ENCODE results near the gene SGPP1. TPM values are rescaled to one million over a fixed set of nuclear protein-coding genes. Genes with fewer than 3 reads are reported as not detected.

SGPP1 gene
- total and polyA plus RNA-seq, 2 of the 4 experiments (the other 2 are of a cell fraction): 8.6 to 11.1 TPM

GRCh38 chr14:63737582-63738006 is 9.7 kb upstream of the SGPP1 start:
- Histone ChIP-seq H2AK9ac (replicated peaks; ENCODE audit: low read depth, low read length, poor library complexity) (no peak overlapping the region), H4K8ac (ENCODE audit: low read depth in 2 of 2, low read length in 2 of 2) (no peak overlapping the region), H3K9me1 (ENCODE audit: insufficient read depth, low read length) (no peaks in the 10 kb centered on the region), H2AK5ac (ENCODE audit: low read depth, low read length) (no peak overlapping the region), H2BK15ac (ENCODE audit: low read depth, low read length) (no peak overlapping the region), H3K4me1 (ENCODE audit: control insufficient read depth, insufficient read depth, low read length) (no peaks in the 10 kb centered on the region), H3K23ac (ENCODE audit: low read depth, low read length) (no peak overlapping the region), H3K9ac (ENCODE audit: low read depth, low read length) (no peak overlapping the region), H3K4me3 (ENCODE audit: insufficient read depth, low read depth, low read length) (no peak overlapping the region), H2BK120ac (ENCODE audit: low read depth, low read length) (no peak overlapping the region), H2BK20ac (ENCODE audit: low read depth, low read length) (no peak overlapping the region), H3K36me3 (ENCODE audit: control insufficient read depth, insufficient read depth, low read length) (no peaks in the 10 kb centered on the region), H3K4me2 (ENCODE audit: low read depth, low read length) (no peak overlapping the region), H3K18ac (ENCODE audit: low read depth, low read length) (no peak overlapping the region), H3K27ac (ENCODE audit: insufficient read depth, low read length) (no peak overlapping the region), H3K4ac (ENCODE audit: low read depth, low read length) (no peak overlapping the region), H4K20me1 (ENCODE audit: insufficient read depth, low read length) (no peaks in the 10 kb centered on the region), H2AFZ (replicated peaks; ENCODE audit: low read length, poor library complexity) (no peak overlapping the region), H2BK5ac (ENCODE audit: low read depth, low read length, poor library complexity, severe bottlenecking) (no peak overlapping the region), H3K79me1 (ENCODE audit: low read depth in 1 of 2, low read length in 2 of 2) (no peaks in the 10 kb centered on the region), H4K91ac (ENCODE audit: insufficient read depth, low read depth, low read length) (no peak overlapping the region), H3K14ac (replicated peaks; ENCODE audit: low read depth, low read length) (no peak overlapping the region), H3K27me3 (ENCODE audit: control insufficient read depth, insufficient read depth, low read length) (peaks cover 8% of the 10 kb centered on the region), H4K5ac (ENCODE audit: low read depth, low read length) (no peak overlapping the region), H3K56ac (ENCODE audit: extremely low read depth, insufficient read depth, low read length) (no peak overlapping the region), H3K9me3 (ENCODE audit: control insufficient read depth, insufficient read depth, low read length) (no peaks in the 10 kb centered on the region)
- POLR2A ChIA-PET (ENCODE audit: unreplicated experiment): no interaction called here
- no CpG with 5 or more reads among the region's 1 CpG for WGBS, 2 experiments (ENCODE audit: extremely low coverage in 2 of 2, insufficient read length in 1 of 2)
- ATAC-seq (ENCODE audit: low read depth) (no peak), DNase-seq (no peak)
- CTCF ChIA-PET: interaction anchor here (1.0 kb wide), 1 partner anchor 10 kb away, joined by 3 read pairs; no protein-coding TSS in a partner anchor
- BruUV-seq (replicated peaks): no TSS peak
- TF ChIP-seq MXI1 (IDR thresholded peaks at IDR 0.05; ENCODE audit: borderline replicate concordance, low read depth, low read length) (no peak), NFE2L2 (IDR thresholded peaks at IDR 0.05; ENCODE audit: low read depth, low read length) (no peak), RFX5 (IDR thresholded peaks at IDR 0.05; ENCODE audit: low read depth, low read length) (no peak), RCOR1 (IDR thresholded peaks at IDR 0.05; ENCODE audit: insufficient replicate concordance, low read length) (no peak), RAD21 (IDR thresholded peaks at IDR 0.05; ENCODE audit: low read length) (no peak), MAZ (IDR thresholded peaks at IDR 0.05; ENCODE audit: borderline replicate concordance, low read depth, low read length) (no peak), CTCF (conservative IDR thresholded peaks at IDR 0.05; ENCODE audit: low read depth, low read length) (no peak), USF2 (IDR thresholded peaks at IDR 0.05; ENCODE audit: low read depth, low read length) (no peak), MAFK (IDR thresholded peaks at IDR 0.05; ENCODE audit: low read depth, low read length) (no peak), FOS (IDR thresholded peaks at IDR 0.05; ENCODE audit: low read depth, low read length) (no peak), SMC3 (IDR thresholded peaks at IDR 0.05; ENCODE audit: low read depth, low read length) (no peak), CHD1 (IDR thresholded peaks at IDR 0.05; ENCODE audit: low read depth, low read length) (no peak), CEBPB (IDR thresholded peaks at IDR 0.05; ENCODE audit: low read depth, low read length) (no peak)
- intact Hi-C loops (cut with micrococcal nuclease) (no loop called here), in situ Hi-C loops (cut with MboI; ENCODE audit: low sequenced_read_pairs) (no loop called here), dilution Hi-C loops (cut with HindIII; ENCODE audit: low sequenced_read_pairs, unreplicated experiment) (no loop called here)
